Measurements from ENCODE around the gene MRE11.
A peak's percentile ranks its signal among the peaks of the same experiment; 100 is the strongest.
"Not testable (repeated sequence)": the region's sequence is repeated elsewhere in the genome, so short reads cannot be mapped to it uniquely, and the experiment has no call there.

Gene MRE11

GRCh38 chr11:94418123-94418765, 75.4 kb downstream of the MRE11 start:
- no peak for DNase-seq

DNA sequence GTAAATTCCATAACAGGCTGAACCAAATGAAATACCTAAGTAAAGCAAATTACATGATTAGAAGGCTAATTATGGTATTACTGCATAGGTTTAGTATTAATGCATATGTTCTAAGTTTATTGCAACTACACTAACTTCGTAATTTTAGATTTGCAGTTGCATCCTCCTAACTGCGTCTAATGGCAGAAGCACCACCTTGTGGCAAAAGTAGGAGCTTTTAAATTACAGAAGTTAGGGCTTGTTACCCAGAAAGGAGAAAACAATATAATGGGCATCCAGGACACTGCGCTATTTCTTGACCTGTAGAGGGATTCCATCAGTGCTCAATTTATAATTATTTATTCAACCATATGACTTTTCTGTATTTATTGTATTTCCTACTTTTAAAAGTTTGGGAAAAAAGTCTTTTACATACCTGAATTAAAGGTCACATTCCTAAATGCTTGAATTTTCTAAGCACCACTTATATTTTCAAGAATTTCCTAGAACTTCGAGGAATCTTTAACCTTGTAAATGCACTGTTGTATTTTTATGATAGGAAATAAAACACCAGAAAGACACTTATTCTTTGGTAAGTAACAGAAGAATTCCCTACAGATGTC, 76.2 kb downstream of the MRE11 start:
- DNase-seq: no peak

DNA sequence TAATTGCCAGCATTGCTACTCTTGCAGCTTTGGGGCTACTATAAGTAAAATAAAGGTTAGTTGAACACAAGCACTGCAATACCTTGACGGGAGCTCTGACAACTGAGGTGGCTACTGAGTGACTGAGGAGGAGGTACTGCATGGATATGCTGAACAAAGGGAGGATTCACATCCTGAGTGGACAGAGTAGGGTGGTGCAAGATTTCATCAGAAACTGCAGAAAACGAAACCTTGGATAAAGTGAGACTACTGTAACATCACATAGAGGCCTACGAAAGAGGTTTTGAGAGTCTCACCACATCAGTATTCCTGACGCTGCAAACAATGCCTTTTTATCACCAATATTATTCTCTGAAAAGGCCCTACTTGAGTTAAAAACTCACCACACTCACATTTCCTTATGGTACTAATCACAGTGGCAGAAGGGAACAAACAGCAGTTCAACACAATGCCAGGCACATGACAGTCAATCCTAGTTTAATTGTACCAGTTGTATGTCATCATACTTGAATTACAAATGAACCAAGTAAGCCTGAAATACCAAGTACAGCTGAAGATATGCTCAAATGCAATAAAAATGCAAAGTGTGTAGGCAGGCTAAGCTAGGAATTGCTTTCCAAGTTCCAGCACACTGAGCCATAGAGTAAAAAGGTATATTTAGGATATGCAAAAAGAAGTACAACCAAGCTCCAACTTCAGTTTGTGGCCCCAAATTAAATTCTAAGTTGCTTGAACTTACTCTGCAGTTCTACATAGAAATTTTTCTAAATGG, 88.4 kb downstream of the MRE11 start:
- DNase-seq: no peak

GRCh38 chr11:94402355-94402754, 91.3 kb downstream of the MRE11 start:
- DNase-seq: no peak

DNA sequence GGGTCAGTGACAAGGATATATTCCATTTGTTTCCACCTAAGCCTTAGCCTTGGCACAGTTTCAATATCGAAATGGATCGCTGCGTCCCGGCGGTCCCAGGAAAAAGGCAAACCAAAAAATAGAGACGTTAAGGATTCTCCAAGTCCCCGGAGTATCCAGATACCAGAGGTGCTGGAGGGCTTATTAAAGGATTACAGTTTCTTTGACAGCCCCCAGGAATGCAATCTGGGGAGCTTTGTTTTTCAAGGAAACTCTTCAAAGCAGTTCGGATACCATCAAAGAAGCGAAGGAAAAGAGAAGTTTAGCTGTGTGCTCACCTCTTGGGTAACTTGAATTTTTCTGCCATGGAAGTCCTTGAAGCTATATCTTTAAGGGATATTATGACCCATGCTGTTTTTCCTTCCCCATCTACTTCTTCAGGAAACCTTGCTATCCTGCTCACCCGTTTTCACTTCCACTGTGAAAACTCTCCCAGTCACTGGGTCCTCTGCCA, 91.8 kb downstream of the MRE11 start:
- no peak for DNase-seq

DNA sequence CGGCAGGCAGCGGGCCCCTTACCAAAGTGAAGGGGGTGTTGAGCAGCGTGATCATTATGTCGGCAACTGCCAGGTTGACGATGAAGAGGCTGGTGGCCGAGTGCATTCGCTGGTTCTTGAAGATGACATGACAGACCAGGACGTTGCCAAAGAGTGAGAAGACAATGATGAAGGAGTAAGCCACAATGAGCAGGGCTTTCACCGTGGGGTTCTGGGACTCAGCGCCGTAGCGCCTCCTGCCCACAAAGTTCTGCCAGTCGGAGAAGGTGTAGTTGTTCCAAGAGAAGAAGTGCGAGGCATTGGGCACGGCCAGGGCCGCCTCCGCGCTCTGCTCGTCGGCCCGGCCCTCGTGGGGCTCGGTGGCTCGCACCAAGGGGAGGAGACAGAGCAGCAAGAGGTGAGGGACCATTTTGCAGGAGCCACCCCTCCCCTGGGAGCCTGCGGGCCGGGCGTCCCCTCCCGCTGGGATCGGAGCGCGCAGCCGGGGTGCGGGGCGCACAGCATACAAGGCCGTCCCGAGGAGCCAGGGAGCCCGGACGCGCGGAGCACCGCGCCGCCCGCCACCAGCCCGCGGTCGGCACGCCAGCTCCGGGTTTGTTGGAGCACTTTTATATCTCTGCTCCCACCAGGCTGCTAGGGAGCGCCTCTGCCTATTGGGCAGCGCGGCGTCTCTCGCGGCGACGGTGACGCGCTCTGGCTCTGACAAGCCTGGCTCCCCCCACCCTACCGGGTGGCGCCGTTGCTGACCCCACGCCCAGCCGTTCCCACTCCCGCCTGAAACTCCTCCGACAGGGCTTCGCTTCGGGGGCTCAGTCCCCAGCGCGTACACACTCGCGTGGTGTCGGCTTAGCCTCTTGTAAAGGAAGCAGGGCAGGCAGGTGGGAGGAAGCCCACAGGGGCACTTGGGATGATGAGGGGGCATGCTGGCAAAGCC, 92.5 kb downstream of the MRE11 start, which contains the start of gene GPR83:
TSS of gene GPR83 (minus strand) at position 581 of the 934 bp plus-strand sequence. CDS start at position 409, 172 bp downstream.
- peak; percentile 4 for DNase-seq

DNA sequence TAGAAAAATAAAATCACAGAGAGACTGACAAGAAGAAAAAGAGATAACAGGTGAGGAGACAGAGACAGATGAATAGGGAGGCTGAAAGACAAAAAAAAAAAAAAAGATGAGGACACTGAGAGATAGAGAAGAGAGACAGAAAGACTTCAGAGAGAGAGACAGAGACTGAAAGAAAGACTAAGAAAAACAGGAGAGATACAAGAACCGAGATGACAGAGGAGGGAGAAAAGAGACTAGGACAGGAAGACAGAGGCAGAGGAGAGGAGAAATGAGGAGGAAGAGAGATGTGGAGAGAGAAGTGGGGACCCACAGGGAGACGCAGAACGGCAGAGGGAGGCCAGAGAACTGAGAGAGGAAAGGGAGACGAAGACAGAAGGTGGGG, 93.2 kb downstream of the MRE11 start:
- DNase-seq: no peak

- no peak for DNase-seq
Observed at GRCh38 chr11:94400050-94400449, 93.6 kb downstream of the MRE11 start.

- DNase-seq: no peak
Observed at GRCh38 chr11:94398101-94398500, 95.5 kb downstream of the MRE11 start.

DNA sequence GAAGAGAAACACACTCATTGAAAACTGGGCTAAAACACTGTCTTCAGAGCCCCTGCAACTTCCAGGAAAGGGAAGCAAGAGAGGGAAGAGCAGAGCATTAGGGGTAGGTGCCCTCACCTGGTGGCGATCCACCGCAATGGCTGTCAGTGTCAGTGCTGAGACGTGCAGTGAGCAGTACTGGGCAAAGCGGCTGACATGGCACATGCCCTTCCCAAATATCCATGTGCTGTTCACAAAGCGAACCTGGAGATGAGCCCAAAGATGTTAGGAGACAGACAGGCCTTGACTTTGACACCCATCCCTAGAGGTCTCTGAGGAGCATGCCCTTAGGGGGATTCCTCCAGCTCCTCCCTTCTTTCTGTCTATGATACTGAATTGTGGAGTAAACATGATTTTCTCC, 97.4 kb downstream of the MRE11 start:
- no peak for DNase-seq

- DNase-seq: not testable (repeated sequence)
Observed at GRCh38 chr11:94391937-94392336, 101.7 kb downstream of the MRE11 start.

DNA sequence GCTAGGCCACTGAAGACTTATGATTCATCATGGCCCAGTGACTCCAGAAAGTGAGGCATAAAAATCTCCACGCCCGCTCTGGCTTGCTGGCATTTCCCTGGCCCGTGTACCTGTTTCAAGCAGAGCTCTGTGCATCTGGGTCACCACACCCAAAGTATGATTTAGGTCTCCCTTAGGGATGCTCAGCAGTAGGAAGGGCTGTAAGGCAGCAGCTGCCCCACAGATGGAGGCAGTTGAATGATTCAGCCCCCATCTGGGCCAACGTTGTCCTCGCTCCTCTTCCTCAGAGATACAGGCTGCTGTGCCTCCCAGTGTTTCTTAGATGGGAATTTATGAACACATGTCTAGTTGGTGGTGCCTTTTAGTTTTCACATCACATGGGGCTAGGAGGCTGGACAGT, 114.0 kb downstream of the MRE11 start:
- no peak for DNase-seq

- DNase-seq: no peak
Observed at GRCh38 chr11:94376841-94377240, 116.8 kb downstream of the MRE11 start.

DNA sequence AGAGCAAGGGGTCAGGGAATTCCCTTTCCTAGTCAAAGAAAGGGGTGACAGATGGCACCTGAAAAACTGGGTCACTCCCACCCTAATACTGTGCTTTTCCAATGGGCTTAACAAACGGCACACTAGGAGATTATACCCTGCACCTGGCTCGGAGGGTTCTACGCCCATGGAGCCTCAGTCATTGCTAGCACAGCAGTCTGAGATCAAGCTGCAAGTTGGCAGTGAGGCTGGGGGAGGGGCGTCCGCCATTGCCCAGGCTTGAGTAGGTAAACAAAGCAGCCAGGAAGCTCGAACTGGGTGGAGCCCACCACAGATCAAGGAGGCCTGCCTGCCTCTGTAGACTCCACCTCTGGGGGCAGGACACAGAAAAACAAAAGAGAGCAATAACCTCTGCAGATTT, 123.1 kb downstream of the MRE11 start:
- DNase-seq: not testable (repeated sequence)
